Hepatocyte (in vitro differentiated cells): ENCODE measurements around the gene CDK7. TPM values are rescaled to one million over a fixed set of nuclear protein-coding genes. Genes with fewer than 3 reads are reported as not detected.

Experiments used
- DNase-seq: peaks from one replicate; pipeline ENCODE4 v3.0.0-alpha.2; 2016; ENCODE audit warnings: low spot score
- H2AFZ ChIP-seq: fragments of 200-600 bp; sonication (generic); 2 replicates; pipeline ENCODE4 v1.6.0; 2016; ENCODE audit warnings: antibody characterized with exemption, mild to moderate bottlenecking
- H3K27ac ChIP-seq: fragments of 200-600 bp; sonication (generic); 2 replicates; pipeline ENCODE4 v1.5.1; 2016; ENCODE audit warnings: mild to moderate bottlenecking
- H3K27me3 ChIP-seq: fragments of 200-600 bp; sonication (generic); 2 replicates; pipeline ENCODE4 v1.6.1; 2016
- H3K36me3 ChIP-seq: fragments of 200-600 bp; sonication (generic); replicated peaks from 2 replicates; pipeline ENCODE4 v1.5.1; 2016; ENCODE audit warnings: low read depth; ENCODE audit not compliant: insufficient read depth
- H3K4me1 ChIP-seq: fragments of 200-600 bp; sonication (generic); 2 replicates; pipeline ENCODE4 v1.5.1; 2016; ENCODE audit warnings: mild to moderate bottlenecking, moderate library complexity; ENCODE audit not compliant: insufficient read depth
- H3K4me2 ChIP-seq: fragments of 200-600 bp; sonication (generic); 2 replicates; pipeline ENCODE4 v1.6.0; 2016
- H3K4me3 ChIP-seq: fragments of 200-600 bp; sonication (generic); 2 replicates; pipeline ENCODE4 v1.5.1; 2016; ENCODE audit warnings: mild to moderate bottlenecking
- H3K79me2 ChIP-seq: fragments of 200-600 bp; sonication (generic); 2 replicates; pipeline ENCODE4 v1.6.0; 2017; ENCODE audit warnings: mild to moderate bottlenecking
- H3K9me2 ChIP-seq: fragments of 200-600 bp; sonication (generic); replicated peaks from 2 replicates; pipeline ENCODE4 v1.6.0; 2017; ENCODE audit warnings: mild to moderate bottlenecking; ENCODE audit not compliant: insufficient read depth
- H3K9me3 ChIP-seq: fragments of 200-600 bp; sonication (generic); 2 replicates; pipeline ENCODE4 v1.5.1; 2016; ENCODE audit warnings: low read depth, mild to moderate bottlenecking
- H4K20me1 ChIP-seq: fragments of 200-600 bp; sonication (generic); 2 replicates; pipeline ENCODE4 v1.6.0; 2016; ENCODE audit warnings: mild to moderate bottlenecking; ENCODE audit not compliant: insufficient read depth, poor library complexity, severe bottlenecking
- CTCF ChIP-seq: fragments of 200-600 bp; sonication (generic); IDR thresholded peaks from 2 replicates; pipeline ENCODE4 v1.5.1; 2016; ENCODE audit warnings: antibody characterized with exemption, mild to moderate bottlenecking; ENCODE audit not compliant: poor library complexity
- EZH2 ChIP-seq: fragments of 200-600 bp; sonication (generic); IDR thresholded peaks from 2 replicates; pipeline ENCODE4 v1.6.1; 2016; ENCODE audit warnings: antibody characterized with exemption, mild to moderate bottlenecking, borderline replicate concordance
- EZH2phosphoT487 ChIP-seq: fragments of 200-600 bp; sonication (generic); IDR thresholded peaks from one replicate; pipeline ENCODE4 v1.6.1; 2018; ENCODE audit warnings: antibody characterized with exemption, mild to moderate bottlenecking, low read depth, moderate library complexity; ENCODE audit not compliant: unreplicated experiment, severe bottlenecking
- WGBS: methylation state at CpG from one replicate; pipeline ENCODE4 v1.1.6; 2016; ENCODE audit warnings: low lambda C conversion rate; ENCODE audit errors: missing lambda C conversion rate; 5-methylcytosine and 5-hydroxymethylcytosine counted together
- polyA plus RNA-seq: library from polyadenylated mRNA; unstranded; fragments of >200 nt; fragmentation: Nextera tagmentation; extraction: Ambion mirVana; gene quantifications from 2 replicates; pipeline ENCODE4 v1.2.1, GENCODE V29; 2016
- total RNA-seq: library from RNA; depleted of rRNA; stranded (reverse); fragments of >200 nt; gene quantifications from 2 replicates; pipeline ENCODE4 v1.2.3, GENCODE V29; 2014

The CDK7 gene
- total and polyA plus RNA-seq, 2 experiments from 2014 or later = 36.4 to 41.1 TPM

GRCh38 chr5:69300537-69301203 lies 66.0 kb downstream of the CDK7 start:
- Histone ChIP-seq H2AFZ (no peak overlapping the region), H3K36me3 (no peaks in the 10 kb centered on the region), H3K27me3 (no peaks in the 10 kb centered on the region), H3K9me2 (no peaks in the 10 kb centered on the region), H3K4me2 (no peak overlapping the region), H3K4me3 (no peak overlapping the region), H3K4me1 (no peaks in the 10 kb centered on the region), H4K20me1 (no peaks in the 10 kb centered on the region), H3K27ac (no peak overlapping the region), H3K9me3 (no peaks in the 10 kb centered on the region), H3K79me2 (no peaks in the 10 kb centered on the region)
- DNase-seq = no peak
- no peak for TF ChIP-seq EZH2
- TF ChIP-seq CTCF = no peak
- no peak for TF ChIP-seq EZH2phosphoT487
- WGBS = 29% methylated on average over 5 of the region's 5 CpGs

- H3K9me3 ChIP-seq = no peaks in the 10 kb centered on the region
- WGBS = 82% methylated on average over 8 of the region's 8 CpGs
- H3K4me2 ChIP-seq = no peak overlapping the region
- no peak overlapping the region for H3K4me3 ChIP-seq
- no peaks in the 10 kb centered on the region for H3K9me2 ChIP-seq
- no peaks in the 10 kb centered on the region for H3K4me1 ChIP-seq
- no peak overlapping the region for H2AFZ ChIP-seq
- no peak for TF ChIP-seq CTCF
- TF ChIP-seq EZH2phosphoT487 = no peak
- TF ChIP-seq EZH2 = no peak
- no peaks in the 10 kb centered on the region for H3K36me3 ChIP-seq
- H4K20me1 ChIP-seq = no peaks in the 10 kb centered on the region
- no peaks in the 10 kb centered on the region for H3K79me2 ChIP-seq
- no peaks in the 10 kb centered on the region for H3K27me3 ChIP-seq
- DNase-seq = no peak
- H3K27ac ChIP-seq = no peak overlapping the region
Observed at GRCh38 chr5:69305512-69305911, 70.8 kb downstream of the CDK7 start.

- Histone ChIP-seq H3K9me2 (no peaks in the 10 kb centered on the region), H3K9me3 (no peaks in the 10 kb centered on the region), H3K27ac (no peak overlapping the region), H4K20me1 (no peaks in the 10 kb centered on the region), H3K27me3 (no peaks in the 10 kb centered on the region), H3K36me3 (no peaks in the 10 kb centered on the region), H3K4me1 (no peaks in the 10 kb centered on the region), H3K4me2 (no peak overlapping the region), H3K79me2 (no peaks in the 10 kb centered on the region), H3K4me3 (no peak overlapping the region), H2AFZ (no peak overlapping the region)
- 68% methylated on average over 3 of the region's 3 CpGs for WGBS
- no peak for TF ChIP-seq EZH2phosphoT487
- TF ChIP-seq CTCF = no peak
- TF ChIP-seq EZH2 = no peak
- DNase-seq = no peak
Observed at GRCh38 chr5:69308046-69308553, 73.4 kb downstream of the CDK7 start.
